EH (cell line): Measurements from ENCODE around the gene NRCAM.

ENCODE experiments used
- DNase-seq: peaks from one replicate; pipeline ENCODE4 v3.0.0-alpha.2; 2015; ENCODE audit warnings: low read depth

NRCAM gene

DNA sequence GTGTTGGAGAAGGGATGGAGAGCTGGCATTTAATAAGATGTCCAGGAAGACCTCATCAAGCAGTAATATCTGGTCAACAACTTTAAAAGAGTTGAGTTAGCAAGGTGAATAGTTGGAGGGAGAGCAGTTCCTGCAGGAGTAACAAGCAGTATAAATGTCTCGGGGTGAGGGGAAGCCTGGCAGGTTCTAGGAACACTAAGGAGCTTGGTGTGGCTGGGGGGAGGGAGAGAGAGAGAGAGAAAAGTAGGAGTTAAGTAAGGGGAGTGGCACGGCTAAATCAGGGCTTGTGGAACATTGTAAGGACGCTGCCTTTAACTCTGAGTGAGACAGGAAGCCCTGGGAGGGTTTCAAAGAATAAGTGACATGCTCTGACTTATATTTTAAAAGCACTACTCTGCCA is 304.0 kb downstream of the NRCAM start:
- no peak for DNase-seq

DNA sequence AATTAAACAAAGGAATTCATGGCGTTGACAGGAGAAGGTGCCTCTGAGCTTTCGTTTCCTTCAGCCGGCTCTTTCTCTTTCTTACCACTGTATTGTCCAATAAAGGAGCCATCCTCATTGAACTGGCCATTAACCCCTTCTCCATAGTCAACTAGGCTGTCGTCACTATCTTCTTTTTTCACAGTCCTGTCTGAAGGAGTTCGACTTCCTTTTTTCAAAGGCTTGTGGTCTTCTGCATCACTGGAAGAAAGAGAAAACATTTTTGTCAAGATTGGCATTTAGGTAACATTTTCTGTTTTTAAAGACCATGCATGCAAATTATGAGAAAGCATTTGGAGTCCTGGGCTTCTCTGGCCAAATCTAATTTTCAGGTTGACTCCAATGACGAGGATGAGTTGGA is 306.3 kb downstream of the NRCAM start:
- DNase-seq: no peak

DNA sequence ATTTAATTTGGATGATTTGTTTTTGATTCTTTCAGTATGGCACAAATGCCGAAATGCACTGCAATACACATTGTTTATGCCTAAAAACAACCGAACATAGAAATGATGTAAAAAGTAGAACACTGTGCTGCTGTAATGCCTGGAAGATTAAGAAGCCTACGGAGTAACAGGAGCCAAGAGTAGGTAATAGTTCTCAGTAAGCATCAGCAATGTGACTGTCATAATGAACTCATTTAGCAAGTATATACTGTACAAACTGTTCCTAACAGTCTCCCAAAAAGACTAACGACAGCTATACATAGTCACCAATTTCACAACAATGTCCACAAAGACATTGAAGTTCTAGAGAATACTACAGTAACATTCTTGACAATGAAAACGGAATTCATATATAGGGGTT is 307.1 kb downstream of the NRCAM start:
- no peak for DNase-seq

DNA sequence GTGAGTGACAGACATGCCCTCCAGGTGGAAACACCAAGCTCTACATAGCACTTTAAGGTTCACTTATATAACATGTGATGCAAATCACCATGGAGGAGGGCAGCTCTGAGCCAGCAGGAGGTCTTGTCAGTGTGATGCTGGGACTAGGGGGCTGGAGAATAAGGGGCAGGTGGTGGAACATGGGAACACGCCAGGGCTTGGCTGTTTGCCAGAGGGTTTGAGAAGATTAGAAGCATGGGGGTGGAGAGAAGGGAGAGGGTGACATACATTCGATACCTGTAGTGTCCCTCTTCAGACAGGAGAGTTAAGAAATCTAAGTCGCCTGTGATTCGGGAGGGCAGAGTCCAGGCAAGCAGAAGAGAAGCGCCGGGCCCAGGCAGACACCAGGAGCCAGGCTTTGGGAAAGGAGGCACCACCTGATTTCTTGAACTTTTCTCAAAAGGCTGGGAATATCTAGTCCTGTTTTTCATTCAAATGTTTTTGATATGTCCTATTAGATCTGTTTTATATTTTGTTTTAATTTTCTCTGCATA is 309.1 kb downstream of the NRCAM start:
- no peak for DNase-seq

DNA sequence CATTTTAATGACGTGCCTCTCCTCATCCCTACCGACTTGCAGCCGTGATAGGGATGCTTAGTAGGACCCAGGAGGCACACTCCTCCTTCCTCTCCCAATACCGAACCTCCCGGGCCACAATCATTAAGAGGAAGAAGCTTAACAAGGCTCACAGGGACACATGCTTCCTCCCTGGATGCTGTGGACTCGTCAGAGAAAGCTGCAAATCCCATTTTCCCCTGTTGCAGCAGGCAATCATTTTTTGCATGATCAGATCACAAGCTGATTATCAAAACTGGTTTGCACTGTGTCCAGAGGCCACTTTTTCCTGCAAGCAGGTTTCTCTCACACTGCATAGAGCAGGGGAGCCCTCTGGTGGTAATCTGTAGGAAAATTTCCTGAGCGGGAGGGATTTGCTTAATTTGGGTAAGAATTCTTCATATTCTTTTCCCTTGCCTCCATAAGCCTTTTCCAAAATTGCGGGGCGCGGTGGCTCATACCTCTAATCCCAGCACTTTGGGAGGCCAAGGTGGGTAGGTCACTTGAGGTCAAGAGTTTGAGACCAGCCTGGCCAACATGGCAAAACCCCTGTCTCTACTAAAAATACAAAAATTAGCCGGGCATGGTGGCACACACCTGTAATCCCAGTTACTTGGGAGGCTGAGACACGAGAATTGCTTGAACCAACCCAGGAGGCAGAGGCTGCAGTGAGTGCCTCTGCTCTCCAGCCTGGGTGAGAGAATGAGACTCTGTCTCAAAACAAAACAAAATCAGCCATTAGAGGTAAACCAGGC is 310.0 kb downstream of the NRCAM start:
- DNase-seq: peak; percentile 82

DNA sequence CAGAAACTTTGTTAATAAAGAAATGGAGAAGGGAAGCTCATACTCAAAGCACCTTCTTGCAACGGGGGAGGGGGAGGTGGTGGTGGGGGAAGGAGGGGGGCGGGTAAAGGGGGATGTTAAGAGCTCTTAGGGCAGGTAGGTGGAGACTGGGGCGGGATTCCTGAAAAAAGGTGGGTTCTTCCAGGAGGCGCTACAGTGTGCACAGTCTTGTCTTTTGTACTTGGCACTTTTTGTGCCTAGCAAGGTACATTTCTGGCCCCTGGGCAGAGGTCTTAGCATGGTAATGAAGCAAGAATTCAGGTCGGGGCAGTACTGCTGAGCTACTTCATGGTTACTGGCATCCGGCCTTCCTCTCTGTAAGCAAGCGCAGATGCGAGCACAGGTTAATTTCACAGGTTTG is 310.8 kb downstream of the NRCAM start:
- DNase-seq: no peak

DNA sequence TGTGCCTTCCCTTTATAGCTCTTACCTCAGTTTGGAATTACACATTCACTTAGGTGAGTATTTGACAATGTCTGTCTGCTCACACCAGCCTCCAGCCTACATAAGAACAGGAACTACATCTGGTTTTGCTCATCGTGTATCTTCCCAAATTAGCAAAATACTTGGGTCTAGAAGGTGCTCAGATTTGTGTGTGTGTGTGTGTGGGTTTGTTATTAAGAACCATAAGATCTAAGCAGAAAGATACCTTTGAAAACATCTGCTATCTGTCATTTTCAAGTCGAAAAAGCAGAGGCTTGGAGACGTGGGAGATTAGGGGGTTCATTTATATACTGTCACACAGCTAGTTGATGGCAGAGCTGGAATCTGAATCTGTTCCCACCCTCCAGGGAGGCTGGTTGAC is 311.3 kb downstream of the NRCAM start:
- DNase-seq: no peak

DNA sequence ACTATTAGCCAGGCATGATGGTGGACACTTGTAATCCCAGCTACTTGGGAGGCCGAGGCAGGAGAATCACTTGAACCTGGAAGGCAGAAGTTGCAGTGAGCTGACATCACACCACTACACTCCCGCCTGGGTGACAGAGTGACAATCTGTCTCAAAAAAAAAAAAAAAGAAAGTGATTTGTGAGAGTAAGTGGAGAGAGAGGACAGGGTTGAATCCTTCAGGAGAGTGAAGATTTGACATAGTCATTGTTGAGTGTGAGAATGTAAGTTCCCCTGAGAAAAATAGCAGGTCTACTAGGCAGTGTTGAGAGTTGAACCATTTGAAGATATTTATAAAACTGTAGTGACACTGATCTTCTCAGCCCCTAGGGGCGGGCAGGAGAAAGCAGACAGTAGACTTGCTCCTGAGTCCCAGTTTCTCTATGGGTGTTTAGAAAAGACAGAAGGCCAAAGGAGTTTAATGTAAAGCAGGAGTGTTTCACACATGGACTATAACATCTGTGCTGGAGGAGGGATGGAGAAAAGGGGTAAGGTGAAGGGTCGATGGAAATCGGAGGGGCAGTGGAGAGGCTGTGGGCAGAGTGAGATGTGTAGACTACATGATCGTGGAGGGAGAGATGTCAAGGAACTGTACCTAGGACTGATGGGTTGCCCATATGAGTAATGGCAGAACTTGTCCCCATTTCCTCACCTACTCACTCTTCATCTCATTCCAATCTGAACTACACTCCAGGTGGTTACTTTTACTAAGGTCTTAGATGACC is 312.4 kb downstream of the NRCAM start:
- no peak for DNase-seq

- DNase-seq: no peak
Observed at GRCh38 chr7:108142675-108143259, 313.5 kb downstream of the NRCAM start.

- DNase-seq: no peak
Observed at GRCh38 chr7:108142180-108142579, 314.1 kb downstream of the NRCAM start.

GRCh38 chr7:108140671-108141070 is 315.6 kb downstream of the NRCAM start:
- no peak for DNase-seq

- peak; percentile 54 for DNase-seq
Observed at GRCh38 chr7:108138911-108139310, 317.3 kb downstream of the NRCAM start.

- DNase-seq: no peak
Observed at GRCh38 chr7:108137993-108138392, 318.2 kb downstream of the NRCAM start.

- DNase-seq: no peak
Observed at GRCh38 chr7:108137040-108137439, 319.2 kb downstream of the NRCAM start.

DNA sequence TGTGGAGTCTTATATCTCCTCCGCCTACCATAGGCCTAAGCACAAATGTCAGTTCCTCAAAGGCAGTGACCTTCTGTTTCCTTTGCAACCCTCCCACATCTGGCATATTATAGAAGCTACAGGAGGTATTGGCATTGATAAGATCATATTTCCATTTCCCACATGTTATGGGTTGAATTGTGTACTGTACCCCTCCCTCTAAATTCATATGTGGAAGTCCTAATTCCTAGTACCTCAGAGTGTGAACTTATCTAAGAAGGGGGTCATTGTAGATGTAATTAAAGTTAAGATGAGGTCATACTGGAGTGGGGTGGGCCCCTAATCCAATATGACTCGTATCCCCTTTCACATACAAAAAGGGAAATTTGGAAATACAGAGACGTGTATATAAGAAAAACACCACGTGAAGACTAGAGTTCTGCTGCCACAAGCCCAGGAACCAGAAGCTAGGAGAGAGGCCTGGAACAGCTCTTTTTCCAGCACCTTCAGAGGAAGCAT is 320.0 kb downstream of the NRCAM start:
- DNase-seq: no peak

DNA sequence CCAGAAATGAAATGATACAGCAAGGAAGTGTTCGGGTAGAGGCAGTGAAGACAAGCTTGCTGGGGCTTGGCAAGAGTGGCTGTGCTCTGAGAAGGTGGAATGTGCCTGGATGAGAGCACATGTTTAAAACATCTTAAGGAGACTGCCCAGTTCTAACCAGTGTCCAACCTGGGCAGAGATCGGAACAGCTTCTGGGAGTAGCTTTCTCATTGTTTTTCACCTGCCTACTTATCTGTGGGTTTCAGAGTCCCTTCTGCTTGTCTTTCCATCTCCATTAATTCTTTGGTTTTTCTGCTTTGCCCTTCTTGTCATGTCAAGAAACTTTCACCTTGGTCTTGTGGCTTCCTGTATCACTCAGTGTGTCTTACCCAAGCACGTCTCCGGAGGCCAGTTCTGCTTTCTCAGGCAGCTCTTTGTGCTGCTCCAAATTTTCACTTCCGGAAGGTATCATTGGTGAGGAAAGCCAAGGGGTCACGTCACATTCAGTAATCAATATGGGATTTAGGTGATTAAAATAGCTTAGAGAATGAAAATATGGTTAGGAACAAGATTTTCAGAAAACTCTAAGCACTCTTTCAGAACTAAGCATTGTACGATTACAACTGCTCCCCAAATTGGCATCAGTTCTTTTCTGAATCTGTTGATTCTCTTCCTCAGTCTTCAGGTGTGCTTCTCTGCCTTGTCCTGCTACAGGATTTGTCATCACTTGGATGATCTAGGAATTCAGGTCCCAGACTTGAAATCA is 320.6 kb downstream of the NRCAM start:
- DNase-seq: no peak

DNA sequence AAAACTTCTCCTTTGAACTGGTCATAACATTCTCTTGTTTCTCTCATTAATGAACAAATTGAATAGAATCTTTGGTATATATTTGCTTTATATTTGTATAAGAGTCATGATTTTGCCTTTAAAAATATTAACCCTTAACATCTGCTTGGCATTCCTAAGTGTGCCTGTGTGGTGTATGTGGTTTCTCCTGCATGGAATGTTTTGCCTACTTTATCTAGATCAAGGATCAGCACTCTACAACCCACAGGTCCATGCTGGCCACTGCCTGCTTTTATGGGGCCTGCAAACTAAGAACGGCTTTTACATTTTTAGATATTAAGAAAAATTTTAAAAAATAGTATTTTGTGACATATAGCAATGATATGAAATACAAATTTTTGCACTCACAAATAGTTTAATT is 321.8 kb downstream of the NRCAM start:
- peak; percentile 18 for DNase-seq

GRCh38 chr7:108132551-108133265 is 323.5 kb downstream of the NRCAM start:
- peak; percentile 18 for DNase-seq

DNA sequence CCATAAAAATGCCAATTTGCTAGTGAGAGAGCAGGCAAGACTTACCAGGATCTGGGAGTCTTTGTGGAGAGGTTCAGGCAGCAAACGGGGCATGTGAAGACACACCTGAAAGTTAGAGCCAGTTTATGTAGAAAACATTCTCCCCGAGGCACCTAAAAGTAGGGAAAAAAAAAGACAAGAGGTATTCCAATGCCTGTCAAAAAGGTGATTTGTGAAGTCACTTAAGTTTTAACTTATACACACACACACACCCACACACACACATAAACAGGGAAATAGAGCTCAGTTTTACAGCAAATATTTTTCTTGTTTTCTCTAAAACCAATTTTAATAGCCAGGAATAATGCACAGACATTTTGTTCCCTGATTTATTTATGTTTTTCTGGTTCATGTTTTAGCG is 326.0 kb downstream of the NRCAM start, which contains the start of gene LAMB4:
Gene LAMB4 (minus strand): TSS at position 101 of the 400 bp plus-strand sequence. CDS start 7,197 bp downstream, outside the sequence.
- DNase-seq: no peak

DNA sequence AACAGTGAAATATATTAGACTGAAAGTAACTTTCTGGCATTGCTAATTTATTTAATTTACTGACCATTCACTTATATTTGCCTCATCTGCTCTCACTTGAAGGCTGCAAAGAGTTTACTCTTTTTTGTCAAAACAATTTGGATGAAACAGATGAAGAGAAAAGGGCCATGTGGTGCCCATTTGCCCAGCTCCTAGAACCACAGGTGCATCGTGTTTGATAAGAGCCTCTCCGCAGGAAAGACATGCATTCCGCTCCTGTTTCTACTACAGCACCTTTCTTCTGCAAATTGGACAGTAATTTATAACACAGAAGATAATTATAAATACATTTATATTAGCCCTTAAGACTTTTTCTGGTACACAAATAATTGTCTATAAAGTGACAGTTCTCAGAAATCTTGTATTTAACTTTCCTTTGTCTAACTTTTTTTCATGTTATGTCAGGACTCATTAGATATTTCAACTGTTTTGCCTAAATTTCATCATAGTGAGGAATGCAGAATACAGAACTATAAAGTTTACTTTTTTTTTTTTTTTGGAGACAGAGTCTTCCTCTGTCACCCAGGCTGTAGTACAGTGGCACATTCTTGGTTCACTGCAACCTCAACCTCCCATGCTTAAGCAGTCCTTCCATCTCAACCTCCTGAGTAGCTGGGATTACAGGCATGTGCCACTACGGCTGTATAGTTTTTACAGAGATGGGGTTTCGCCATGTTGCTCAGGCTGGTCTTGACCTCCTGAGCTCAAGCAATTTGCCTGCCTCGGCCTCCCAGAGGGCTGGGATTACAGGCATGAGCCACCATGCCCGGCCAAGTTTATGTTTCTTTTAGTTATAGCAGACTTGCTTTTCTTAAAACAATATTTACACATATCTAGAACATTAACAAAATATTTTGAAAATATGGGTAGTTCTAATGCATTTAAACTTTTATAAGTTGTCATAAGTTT is 326.9 kb downstream of the NRCAM start:
- DNase-seq: peak; percentile 17
